Caco-2 (cell line): ENCODE measurements around the gene SH3BGRL2. TPM values are rescaled to one million over a fixed set of nuclear protein-coding genes. Genes with fewer than 3 reads are reported as not detected.

Experiments
- BruUV-seq: library from RNA; stranded (reverse); fragments of 400-500 nt; replicated peaks from 2 replicates; lab custom pipeline; 2021; lab: Mats Ljungman, UMichigan
- CTCF ChIA-PET: fragments of 300-600 bp; sonication (Branson Sonifier 250); formaldehyde crosslinking; loops from one replicate; lab custom pipeline; 2022; ENCODE audit warnings: antibody characterized with exemption; lab: Charles Lee
- POLR2A ChIA-PET: fragments of 300-600 bp; sonication (Branson Sonifier 250); formaldehyde crosslinking; loops from one replicate; lab custom pipeline; 2022; ENCODE audit warnings: antibody characterized with exemption; lab: Charles Lee
- DNase-seq, 2 experiments: peaks; one replicate each; pipeline versions ENCODE4 v3.0.0 to v3.0.0-alpha.2; 2020 to 2022
- H3K27me3 ChIP-seq: replicated peaks from 2 replicates; pipeline ENCODE4 v1.6.0; 2011; ENCODE audit warnings: low read length; ENCODE audit not compliant: control insufficient read depth, insufficient read depth
- H3K36me3 ChIP-seq: 2 replicates; pipeline ENCODE4 v1.5.1; 2011; ENCODE audit warnings: low read length; ENCODE audit not compliant: control insufficient read depth, insufficient read depth
- H3K4me1 ChIP-seq: fragments of 250-450 bp; sonication (Bioruptor Pico); 2 replicates; pipeline ENCODE4 v1.5.1; 2020; ENCODE audit warnings: mild to moderate bottlenecking
- H3K4me3 ChIP-seq: 2 replicates; pipeline ENCODE4 v1.5.1; 2011; ENCODE audit warnings: low read depth, mild to moderate bottlenecking, control low read depth, low read length
- H3K9me3 ChIP-seq: fragments of 250-450 bp; sonication (Bioruptor Pico); 2 replicates; pipeline ENCODE4 v1.5.1; 2020; ENCODE audit warnings: mild to moderate bottlenecking, moderate library complexity
- H3K27ac Mint-ChIP-seq: one replicate; pipeline ENCODE4 v1.8.0; 2022; ENCODE audit warnings: mixed read lengths; ENCODE audit not compliant: unreplicated experiment
- H3K27me3 Mint-ChIP-seq: one replicate; pipeline ENCODE4 v1.8.0; 2022; ENCODE audit warnings: mixed read lengths; ENCODE audit not compliant: insufficient read depth, unreplicated experiment
- H3K36me3 Mint-ChIP-seq: one replicate; pipeline ENCODE4 v1.8.0; 2022; ENCODE audit warnings: mild to moderate bottlenecking, mixed read lengths; ENCODE audit not compliant: insufficient read depth, unreplicated experiment
- H3K4me1 Mint-ChIP-seq: one replicate; pipeline ENCODE4 v1.8.0; 2022; ENCODE audit warnings: low read depth, mixed read lengths; ENCODE audit not compliant: unreplicated experiment
- H3K4me3 Mint-ChIP-seq: one replicate; pipeline ENCODE4 v1.8.0; 2022; ENCODE audit warnings: mild to moderate bottlenecking, moderate library complexity, mixed read lengths; ENCODE audit not compliant: unreplicated experiment
- H3K9me3 Mint-ChIP-seq: one replicate; pipeline ENCODE4 v1.8.0; 2022; ENCODE audit warnings: mixed read lengths; ENCODE audit not compliant: unreplicated experiment
- CTCF ChIP-seq, 2 experiments: fragments of 200-600 bp in 1 of 2; IDR thresholded peaks; 1 replicate in 1 of 2; 2 replicates in 1 of 2; pipeline versions ENCODE4 v1.5.1 to v1.8.0; 2011 to 2022; ENCODE audit warnings: antibody characterized with exemption in 1 of 2, control low read depth in 1 of 2, inconsistent platforms in 1 of 2, low read depth in 1 of 2, low read length in 1 of 2, mild to moderate bottlenecking in 1 of 2, moderate library complexity in 1 of 2; ENCODE audit not compliant: insufficient read depth in 1 of 2, severe bottlenecking in 1 of 2, unreplicated experiment in 1 of 2
- intact Hi-C: fragments of 100-400 bp; cut with micrococcal nuclease; formaldehyde crosslinking; loops from one replicate; pipeline ENCODE4 v1.10.0; 2022; ENCODE audit not compliant: unreplicated experiment
- total RNA-seq: library from RNA; stranded (reverse); gene quantifications from 2 replicates; pipeline ENCODE4 v1.2.3, GENCODE V29; 2022

SH3BGRL2 gene
- total RNA-seq, 1 experiment from 2014 or later = 102 TPM

- no peak for TF ChIP-seq CTCF (IDR thresholded peaks at IDR 0.05; ENCODE audit: insufficient read depth in 1 of 2, low read depth in 1 of 2, low read length in 1 of 2, severe bottlenecking in 1 of 2, unreplicated experiment in 1 of 2)
- Mint-ChIP-seq H3K27me3 (no peaks in the 10 kb centered on the region), H3K36me3 (peaks cover 30% of the 10 kb centered on the region), H3K27ac (peak overlapping the region; percentile 10), H3K4me3 (no peak overlapping the region), H3K4me1 (peaks cover 16% of the 10 kb centered on the region), H3K9me3 (no peaks in the 10 kb centered on the region)
- Histone ChIP-seq H3K9me3 (no peaks in the 10 kb centered on the region), H3K27me3 (no peaks in the 10 kb centered on the region), H3K4me1 (peaks cover 13% of the 10 kb centered on the region), H3K36me3 (no peaks in the 10 kb centered on the region), H3K4me3 (no peak overlapping the region)
- intact Hi-C loops = no loop called here
- CTCF ChIA-PET = no interaction called here
- no peak for DNase-seq
- POLR2A ChIA-PET = no interaction called here
- BruUV-seq = no TSS peak
These were observed 4.1 kb downstream of the SH3BGRL2 start for GRCh38 chr6:79635232-79635543.

- H3K9me3 Mint-ChIP-seq = no peaks in the 10 kb centered on the region
- intact Hi-C loops = no loop called here
- no TSS peak for BruUV-seq
- Histone ChIP-seq H3K36me3 (no peaks in the 10 kb centered on the region), H3K4me1 (peaks cover 13% of the 10 kb centered on the region), H3K9me3 (no peaks in the 10 kb centered on the region), H3K4me3 (no peak overlapping the region), H3K27me3 (no peaks in the 10 kb centered on the region)
- H3K4me1 Mint-ChIP-seq = peaks cover 28% of the 10 kb centered on the region
- ChIA-PET POLR2A (no interaction called here), CTCF (no interaction called here)
- no peak overlapping the region for H3K4me3 Mint-ChIP-seq
- H3K27me3 Mint-ChIP-seq = no peaks in the 10 kb centered on the region
- no peak overlapping the region for H3K27ac Mint-ChIP-seq
- peaks cover 19% of the 10 kb centered on the region for H3K36me3 Mint-ChIP-seq
- no peak for TF ChIP-seq CTCF (IDR thresholded peaks at IDR 0.05; ENCODE audit: insufficient read depth in 1 of 2, low read depth in 1 of 2, low read length in 1 of 2, severe bottlenecking in 1 of 2, unreplicated experiment in 1 of 2)
- no peak for DNase-seq
These were observed 5.5 kb downstream of the SH3BGRL2 start for GRCh38 chr6:79636673-79637072.

GRCh38 chr6:79640146-79641111, 9.3 kb downstream of the SH3BGRL2 start:
- Mint-ChIP-seq H3K4me3 (no peak overlapping the region), H3K9me3 (no peaks in the 10 kb centered on the region), H3K4me1 (peaks cover 43% of the 10 kb centered on the region), H3K27me3 (no peaks in the 10 kb centered on the region), H3K36me3 (peaks cover 11% of the 10 kb centered on the region), H3K27ac (no peak overlapping the region)
- BruUV-seq = no TSS peak
- intact Hi-C loops = no loop called here
- Histone ChIP-seq H3K9me3 (no peaks in the 10 kb centered on the region), H3K4me1 (no peaks in the 10 kb centered on the region), H3K27me3 (no peaks in the 10 kb centered on the region), H3K36me3 (no peaks in the 10 kb centered on the region), H3K4me3 (no peak overlapping the region)
- TF ChIP-seq CTCF (IDR thresholded peaks at IDR 0.05; ENCODE audit: insufficient read depth in 1 of 2, low read depth in 1 of 2, low read length in 1 of 2, severe bottlenecking in 1 of 2, unreplicated experiment in 1 of 2) = no peak
- POLR2A ChIA-PET = interaction anchor here (0.9 to 1.7 kb wide), 2 partner anchors 9 to 32 kb away, joined by 4 to 8 read pairs; partner anchors contain the start of gene SH3BGRL2
- CTCF ChIA-PET = interaction anchor here (0.7 kb wide), 1 partner anchor 11 kb away, joined by 4 read pairs; no protein-coding TSS in a partner anchor
- no peak for DNase-seq
